WTC11 (cell line): ENCODE measurements around the gene SPTLC2. TPM values are rescaled to one million over a fixed set of nuclear protein-coding genes. Genes with fewer than 3 reads are reported as not detected.

Experiments used
- ATAC-seq: fragments of 200-7000 bp; cut with Tn5 transposase; 2 replicates; pipeline ENCODE4 v1.10.0; 2021; ENCODE audit warnings: mild to moderate bottlenecking, moderate library complexity
- CTCF ChIA-PET: fragments of 300-600 bp; sonication (Branson Sonifier 250); formaldehyde crosslinking; loops from one replicate; lab custom pipeline; 2021; ENCODE audit warnings: antibody characterized with exemption; lab: Charles Lee
- POLR2A ChIA-PET: fragments of 350-600 bp; sonication (Branson Sonifier 250); formaldehyde crosslinking; loops from one replicate; lab custom pipeline; 2021; ENCODE audit warnings: antibody characterized with exemption; lab: Charles Lee
- DNase-seq: peaks from one replicate; pipeline ENCODE4 v3.0.0; 2021; ENCODE audit warnings: low spot score
- H3K27ac Mint-ChIP-seq: 2 replicates; pipeline ENCODE4 v1.8.0; 2021; ENCODE audit warnings: mixed read lengths
- H3K27me3 Mint-ChIP-seq: 2 replicates; pipeline ENCODE4 v1.8.0; 2021; ENCODE audit warnings: low read depth, mild to moderate bottlenecking, moderate library complexity, mixed read lengths
- H3K36me3 Mint-ChIP-seq: 2 replicates; pipeline ENCODE4 v1.8.0; 2021; ENCODE audit warnings: mixed read lengths
- H3K4me1 Mint-ChIP-seq: 2 replicates; pipeline ENCODE4 v1.8.0; 2022; ENCODE audit warnings: mixed read lengths
- H3K4me3 Mint-ChIP-seq: 2 replicates; pipeline ENCODE4 v1.8.0; 2021; ENCODE audit warnings: mild to moderate bottlenecking, moderate library complexity, mixed read lengths
- H3K9me3 Mint-ChIP-seq: 2 replicates; pipeline ENCODE4 v1.8.0; 2021; ENCODE audit warnings: mixed read lengths
- AFF4 ChIP-seq: sonication (generic); formaldehyde crosslinking; IDR thresholded peaks from 2 replicates; pipeline ENCODE4 v1.8.1; 2023; ENCODE audit warnings: mild to moderate bottlenecking, missing genetic modification reagents, borderline replicate concordance
- CDX4 ChIP-seq: fragments of 250-450 bp; sonication (Bioruptor Pico); IDR thresholded peaks from 2 replicates; pipeline ENCODE4 v1.9.0; 2021; ENCODE audit warnings: moderate library complexity, mild to moderate bottlenecking, inconsistent platforms, borderline replicate concordance
- ETV6 ChIP-seq: sonication (generic); formaldehyde crosslinking; IDR thresholded peaks from 2 replicates; pipeline ENCODE4 v1.8.1; 2022; ENCODE audit warnings: mild to moderate bottlenecking, missing genetic modification reagents
- FOXP4 ChIP-seq: sonication (generic); formaldehyde crosslinking; IDR thresholded peaks from 2 replicates; pipeline ENCODE4 v1.8.0; 2022; ENCODE audit warnings: mild to moderate bottlenecking, missing genetic modification reagents
- GTF2I ChIP-seq: fragments of 250-450 bp; sonication (Bioruptor Pico); conservative IDR thresholded peaks from 2 replicates; pipeline ENCODE4 v1.4.0; 2021; ENCODE audit warnings: mild to moderate bottlenecking
- IRF1 ChIP-seq: sonication (generic); formaldehyde crosslinking; IDR thresholded peaks from 2 replicates; pipeline ENCODE4 v1.8.0; 2023; ENCODE audit warnings: missing genetic modification reagents
- IRF2 ChIP-seq: sonication (generic); formaldehyde crosslinking; IDR thresholded peaks from 2 replicates; pipeline ENCODE4 v1.8.0; 2022; ENCODE audit warnings: low read depth, missing genetic modification reagents, borderline replicate concordance
- KAT7 ChIP-seq: sonication (generic); formaldehyde crosslinking; IDR thresholded peaks from 2 replicates; pipeline ENCODE4 v1.8.1; 2023; ENCODE audit warnings: missing genetic modification reagents, mild to moderate bottlenecking, borderline replicate concordance
- OVOL2 ChIP-seq: fragments of 250-450 bp; sonication (Bioruptor Pico); IDR thresholded peaks from 2 replicates; pipeline ENCODE4 v1.9.0; 2021; ENCODE audit warnings: mild to moderate bottlenecking, borderline replicate concordance
- SP1 ChIP-seq: sonication (generic); formaldehyde crosslinking; conservative IDR thresholded peaks from 2 replicates; pipeline ENCODE4 v1.8.1; 2022; ENCODE audit warnings: missing genetic modification reagents
- ZBTB21 ChIP-seq: sonication (generic); formaldehyde crosslinking; IDR thresholded peaks from 2 replicates; pipeline ENCODE4 v1.8.1; 2023; ENCODE audit warnings: mild to moderate bottlenecking, missing genetic modification reagents, borderline replicate concordance
- ZBTB43 ChIP-seq: sonication (generic); formaldehyde crosslinking; IDR thresholded peaks from 2 replicates; pipeline ENCODE4 v1.8.1; 2023; ENCODE audit warnings: mild to moderate bottlenecking, missing genetic modification reagents
- ZNF232 ChIP-seq: sonication (generic); formaldehyde crosslinking; IDR thresholded peaks from 2 replicates; pipeline ENCODE4 v1.8.0; 2022; ENCODE audit warnings: mild to moderate bottlenecking, missing genetic modification reagents
- ZNF281 ChIP-seq: sonication (generic); formaldehyde crosslinking; IDR thresholded peaks from 2 replicates; pipeline ENCODE4 v1.8.0; 2023; ENCODE audit warnings: mild to moderate bottlenecking, missing genetic modification reagents
- ZNF416 ChIP-seq: fragments of 250-450 bp; sonication (Bioruptor Pico); IDR thresholded peaks from 2 replicates; pipeline ENCODE4 v1.9.0; 2021; ENCODE audit warnings: mild to moderate bottlenecking, inconsistent platforms
- ZNF425 ChIP-seq: fragments of 250-450 bp; sonication (Bioruptor Pico); conservative IDR thresholded peaks from 2 replicates; pipeline ENCODE4 v1.9.0; 2021; ENCODE audit warnings: mild to moderate bottlenecking
- ZNF532 ChIP-seq: fragments of 250-450 bp; sonication (Bioruptor Pico); IDR thresholded peaks from 2 replicates; pipeline ENCODE4 v1.9.0; 2021; ENCODE audit warnings: mild to moderate bottlenecking, borderline replicate concordance
- total RNA-seq: library from RNA; stranded (reverse); gene quantifications from 3 replicates; pipeline ENCODE4 v1.2.3, GENCODE V29; 2021

The SPTLC2 gene
- total RNA-seq, 1 experiment from 2014 or later: 40.1 TPM

GRCh38 chr14:77607741-77608302, 8.6 kb downstream of the SPTLC2 start:
- ChIA-PET CTCF (interaction anchor here (1.3 to 1.4 kb wide), 4 partner anchors 57 to 466 kb away, joined by 3 to 7 read pairs (median 3); partner anchors contain the start of gene ZDHHC22), POLR2A (no interaction called here)
- Mint-ChIP-seq H3K9me3 (peaks cover 11% of the 10 kb centered on the region), H3K36me3 (peaks cover 12% of the 10 kb centered on the region), H3K4me3 (no peak overlapping the region), H3K27ac (peak overlapping the region; percentile 23; the same call in 1 of the 2 replicates), H3K4me1 (peaks cover 17% of the 10 kb centered on the region), H3K27me3 (no peaks in the 10 kb centered on the region)
- DNase-seq: no peak
- ATAC-seq: peak; percentile 69
- TF ChIP-seq FOXP4 (CRISPR knock-in tag) (no peak), CDX4 (CRISPR knock-in tag) (no peak), ETV6 (CRISPR knock-in tag) (no peak), ZNF232 (no peak), IRF1 (CRISPR knock-in tag) (no peak), ZBTB43 (CRISPR knock-in tag) (no peak), ZNF281 (CRISPR knock-in tag) (no peak), ZBTB21 (no peak), OVOL2 (CRISPR knock-in tag) (no peak), IRF2 (no peak), SP1 (no peak), GTF2I (CRISPR knock-in tag) (no peak), AFF4 (CRISPR knock-in tag) (no peak), ZNF532 (CRISPR knock-in tag) (no peak), KAT7 (CRISPR knock-in tag) (no peak), ZNF416 (no peak), ZNF425 (no peak)
